Activated CD4-positive, alpha-beta T cell treated with anti-CD3 and anti-CD28 coated beads for 48 hours (primary cell): ENCODE measurements around the gene RPA1.

Experiments
- DNase-seq: peaks from one replicate; pipeline ENCODE4 v3.0.0-alpha.2; 2020

RPA1 gene

GRCh38 chr17:1912146-1912545, 82.3 kb downstream of the RPA1 start:
- no peak for DNase-seq

GRCh38 chr17:1913702-1914101, 83.9 kb downstream of the RPA1 start:
- DNase-seq = no peak

- no peak for DNase-seq
These were observed 84.9 kb downstream of the RPA1 start for GRCh38 chr17:1914661-1915083.

- no peak for DNase-seq
These were observed 86.1 kb downstream of the RPA1 start for GRCh38 chr17:1915889-1916288.

DNA sequence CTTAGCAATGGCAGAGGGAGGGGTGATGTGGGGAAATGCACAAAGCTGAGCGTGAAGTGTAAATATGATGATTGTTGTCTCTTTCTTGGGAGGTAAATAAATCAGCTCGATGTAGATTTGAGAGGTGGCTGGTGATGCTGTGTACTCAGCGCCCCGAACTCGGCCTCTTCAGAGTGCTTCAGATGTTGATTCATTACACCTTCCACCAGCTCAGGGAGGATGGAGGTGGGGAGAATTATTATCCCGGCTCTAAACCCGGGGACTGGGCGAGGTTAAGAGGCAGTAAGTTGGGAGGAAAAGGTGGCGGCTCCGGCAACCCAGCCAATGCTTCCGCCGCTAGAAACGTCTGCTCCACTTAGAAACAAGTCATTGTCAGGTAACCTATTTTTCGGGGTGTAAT, 86.5 kb downstream of the RPA1 start:
- no peak for DNase-seq

DNA sequence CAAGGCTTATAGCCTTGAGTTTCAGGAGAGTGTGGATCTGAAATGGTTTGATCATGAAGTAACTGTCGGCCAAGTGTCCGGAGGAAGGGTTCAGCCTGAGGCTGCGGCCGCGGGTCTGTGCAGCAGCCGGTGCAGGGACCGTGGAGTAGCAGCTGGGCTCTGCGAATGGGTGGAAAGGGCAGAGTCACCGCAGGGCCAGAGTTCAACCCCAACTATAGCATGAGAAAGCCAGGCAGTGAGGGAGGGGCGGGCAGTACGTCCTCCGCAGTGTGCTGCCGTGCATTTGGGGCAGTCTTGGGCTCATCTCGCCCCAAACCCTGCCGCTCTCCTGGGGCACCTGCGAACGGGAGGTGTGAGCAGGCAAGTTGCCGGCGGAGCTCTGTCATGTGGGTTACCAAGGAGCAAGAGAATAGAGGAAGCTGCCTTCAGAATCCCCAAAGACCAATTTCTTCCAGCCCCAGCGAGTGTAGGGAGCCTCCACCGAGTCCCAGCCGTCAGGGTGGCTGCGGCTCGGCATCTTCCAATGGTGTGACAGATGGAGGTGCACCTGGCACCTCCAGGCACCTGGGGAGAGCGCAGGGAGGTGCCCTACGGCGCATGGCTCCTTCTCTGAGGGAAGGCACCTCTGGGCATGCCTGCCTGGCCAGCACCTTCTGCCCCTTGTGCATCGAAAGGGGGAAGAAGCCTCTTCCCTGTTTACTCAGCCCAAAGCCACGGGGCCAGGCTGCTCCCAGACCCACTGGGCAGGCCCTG, 87.3 kb downstream of the RPA1 start:
- no peak for DNase-seq

- DNase-seq = no peak
These were observed 88.7 kb downstream of the RPA1 start for GRCh38 chr17:1918346-1919162.

- no peak for DNase-seq
These were observed 89.4 kb downstream of the RPA1 start for GRCh38 chr17:1919201-1919600.

DNA sequence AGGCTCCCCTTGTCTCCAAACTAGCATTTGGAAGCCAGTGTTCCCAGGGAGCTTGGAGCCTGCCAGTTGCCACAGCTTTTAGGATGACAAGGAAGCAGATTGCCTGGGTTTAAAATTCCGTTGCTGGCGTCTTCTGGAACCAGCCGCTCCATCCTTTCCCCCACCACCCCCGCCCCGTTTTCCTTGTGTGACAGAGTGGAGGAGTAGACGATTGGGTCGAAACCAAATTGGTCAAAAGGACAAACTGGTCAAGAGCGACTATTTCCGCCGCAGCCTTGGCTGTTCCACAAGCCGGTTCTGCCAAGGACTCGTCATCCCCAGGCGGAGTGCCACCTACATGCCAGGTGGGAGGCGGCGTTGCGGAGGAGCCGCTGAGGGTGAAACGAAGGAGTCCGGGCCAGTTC, 91.1 kb downstream of the RPA1 start:
- DNase-seq = no peak

DNA sequence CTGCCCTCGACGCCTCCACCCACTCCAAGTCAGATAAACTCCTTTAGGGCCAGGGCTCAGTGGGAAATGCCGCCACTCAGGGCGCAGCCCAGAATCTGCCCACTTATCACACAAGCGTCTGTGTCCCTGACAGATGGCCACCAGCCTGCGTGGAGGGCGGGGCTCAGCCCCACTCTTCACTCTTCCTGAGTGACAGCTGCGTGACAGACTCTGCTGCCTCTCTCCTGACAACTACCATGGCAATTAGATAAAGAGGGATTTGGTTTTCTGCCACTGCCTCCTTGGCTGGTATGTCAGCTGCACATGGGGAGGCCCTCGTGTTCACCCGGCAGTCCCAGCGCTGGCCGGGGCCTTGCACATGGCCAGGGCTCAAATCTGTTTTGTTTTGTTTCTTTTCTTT, 99.2 kb downstream of the RPA1 start:
- DNase-seq = no peak

GRCh38 chr17:1930337-1930645, 100.5 kb downstream of the RPA1 start:
- DNase-seq = no peak

GRCh38 chr17:1931844-1932579, 102.2 kb downstream of the RPA1 start:
- DNase-seq = no peak

- DNase-seq = no peak
These were observed 104.3 kb downstream of the RPA1 start for GRCh38 chr17:1933875-1934715.

DNA sequence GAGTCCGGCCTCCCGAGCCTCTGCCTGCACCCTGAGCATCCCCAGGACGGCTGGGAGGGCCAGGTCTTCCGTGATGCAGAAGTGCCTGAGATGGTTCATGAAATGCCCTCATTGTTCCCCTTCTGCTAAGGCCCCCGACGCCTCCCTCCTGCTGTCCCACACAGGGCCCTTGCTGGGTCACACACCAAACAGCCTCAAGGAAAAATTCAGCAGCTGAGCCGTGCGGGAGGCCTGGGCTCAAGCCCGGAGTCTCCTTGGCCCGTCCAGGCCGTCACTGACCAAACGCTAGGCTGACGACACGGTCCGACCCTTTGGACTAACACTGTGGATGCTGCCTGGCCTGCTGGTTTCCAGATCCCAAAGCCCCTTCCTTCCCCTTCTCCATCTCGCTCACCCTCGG, 105.1 kb downstream of the RPA1 start:
- no peak for DNase-seq

GRCh38 chr17:1936766-1937165, 107.0 kb downstream of the RPA1 start:
- DNase-seq = no peak

GRCh38 chr17:1937461-1937860, 107.7 kb downstream of the RPA1 start:
- no peak for DNase-seq

DNA sequence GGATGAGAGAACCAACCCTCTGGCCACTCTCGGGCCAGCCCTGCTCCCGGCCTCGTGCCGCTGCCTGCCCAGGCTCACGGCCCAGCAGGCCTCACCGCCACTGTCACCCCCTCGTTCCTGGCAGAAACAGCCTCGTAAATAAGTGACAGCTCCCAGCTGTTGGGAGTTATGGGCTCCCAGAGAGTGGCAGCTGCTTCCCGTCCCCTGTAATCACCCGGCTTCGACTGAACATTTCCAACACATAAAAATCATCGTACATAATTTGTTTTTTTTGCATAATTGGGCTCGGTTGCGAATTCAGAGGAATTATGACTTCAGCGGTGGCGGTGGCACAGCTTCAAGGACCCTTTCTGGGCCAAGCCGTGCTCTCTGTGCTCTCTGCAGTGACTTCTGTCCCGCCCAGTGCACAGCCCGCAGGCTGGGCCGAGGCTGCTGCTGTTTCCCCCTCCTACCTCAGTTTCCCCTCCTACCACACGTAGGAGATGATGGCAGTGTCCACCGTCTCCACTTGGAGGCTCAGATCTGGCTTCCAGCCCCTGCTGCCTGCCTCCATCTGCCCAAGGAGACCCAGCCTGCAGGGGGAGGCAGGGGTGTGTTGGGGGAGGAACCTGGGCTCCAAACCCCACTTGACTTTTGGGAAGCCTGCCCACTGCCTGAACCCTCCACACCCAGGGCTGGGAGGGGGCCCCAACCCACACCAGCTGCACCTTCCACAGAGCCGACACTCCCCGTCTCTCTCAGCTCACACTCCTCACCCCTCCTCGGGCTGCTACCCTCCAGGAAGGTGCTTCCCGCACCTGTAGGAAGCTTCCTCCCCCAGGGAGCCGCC, 110.4 kb downstream of the RPA1 start:
- no peak for DNase-seq

- no peak for DNase-seq
These were observed 111.0 kb downstream of the RPA1 start for GRCh38 chr17:1940810-1941185.

- DNase-seq = no peak
These were observed 111.7 kb downstream of the RPA1 start for GRCh38 chr17:1941272-1942065.

GRCh38 chr17:1942066-1942365, 112.2 kb downstream of the RPA1 start:
- DNase-seq = no peak

DNA sequence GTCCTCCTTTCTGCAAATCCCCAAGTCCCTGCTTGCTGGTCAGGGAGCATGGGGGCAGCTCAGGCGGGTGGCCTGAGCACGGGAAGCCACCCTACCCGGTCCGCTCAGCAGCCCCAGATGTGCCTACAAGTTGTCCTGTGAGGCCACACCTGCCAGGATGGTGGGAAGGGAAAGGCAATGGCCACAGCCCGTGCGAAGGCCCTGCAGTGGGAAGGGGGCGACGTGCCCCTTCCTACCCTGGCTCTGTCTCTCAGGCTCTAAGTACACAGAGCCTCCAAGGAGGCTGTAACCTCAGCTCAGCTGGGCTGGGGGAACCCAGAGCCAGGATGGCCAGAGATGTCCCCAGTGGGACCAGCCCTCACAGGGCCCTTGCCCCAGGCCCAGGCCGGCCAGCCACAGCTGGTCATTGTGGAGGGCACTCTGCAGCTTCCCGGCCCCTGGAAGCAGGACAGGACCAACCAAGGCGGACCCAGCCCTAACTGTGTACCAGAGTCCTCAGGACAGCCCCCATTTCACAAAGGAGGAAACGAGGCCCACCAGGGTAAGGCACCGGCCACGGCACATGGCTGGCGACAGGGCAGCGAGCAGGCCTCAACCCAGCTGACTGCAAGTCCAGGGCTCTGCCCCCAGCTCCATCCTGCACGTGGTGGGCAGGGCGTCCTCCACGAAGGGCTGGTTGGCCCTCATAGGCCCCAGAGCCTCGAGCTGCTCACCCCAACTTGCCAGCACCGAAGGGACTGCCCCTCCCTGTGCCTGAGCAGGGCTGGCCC, 113.0 kb downstream of the RPA1 start:
- DNase-seq = no peak
